ENCODE data around the gene ITGBL1. TPM values are rescaled to one million over a fixed set of nuclear protein-coding genes. Genes with fewer than 3 reads are reported as not detected.

Gene ITGBL1
- total and polyA plus RNA-seq, 7 donors: 0.44 to 5.7 (median 1.7) TPM

DNA sequence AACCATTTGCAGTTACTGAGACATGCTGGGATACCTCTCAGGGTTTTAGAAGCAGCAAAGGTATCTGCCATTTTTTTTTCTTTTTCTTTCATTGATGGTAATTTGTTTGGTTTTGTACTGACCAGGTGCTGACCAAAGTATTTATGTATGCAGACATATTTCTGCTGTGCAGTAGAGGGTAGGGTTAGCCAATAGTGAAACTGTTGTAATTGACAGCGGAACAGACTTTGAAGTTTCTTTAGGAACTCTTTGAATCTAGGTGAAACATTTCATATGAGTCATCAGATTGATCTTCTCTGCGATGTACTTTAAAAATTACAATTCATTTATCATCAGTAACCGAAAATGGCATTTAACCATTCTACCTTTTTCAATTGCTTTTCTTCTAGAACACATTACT is 63.0 kb downstream of the ITGBL1 start:
- DNase-seq: no peak
- no peak overlapping the region for H3K4me3 ChIP-seq
- intact Hi-C loops (cut with DNase I): loop anchor here in 1 of 2 donors (10.0 kb wide), 1 partner anchor 239 kb away; no protein-coding TSS in a partner anchor
- H3K27ac ChIP-seq: no peak overlapping the region
- TF ChIP-seq CTCF (IDR thresholded peaks at IDR 0.05): no peak
- no peaks in the 10 kb centered on the region for H3K9me3 ChIP-seq
- no peaks in the 10 kb centered on the region for H3K36me3 ChIP-seq (ENCODE audit: insufficient read depth in 1 of 2, low read depth in 1 of 2)
- no peak for ATAC-seq
- H3K27me3 ChIP-seq (ENCODE audit: insufficient read depth in 3 of 3, low read length in 2 of 3): no peaks in the 10 kb centered on the region
- 93 to 94% (median 93%) methylated on average over 3 of the region's 3 CpGs for WGBS, 3 donors
- H3K4me1 ChIP-seq: no peaks in the 10 kb centered on the region

DNA sequence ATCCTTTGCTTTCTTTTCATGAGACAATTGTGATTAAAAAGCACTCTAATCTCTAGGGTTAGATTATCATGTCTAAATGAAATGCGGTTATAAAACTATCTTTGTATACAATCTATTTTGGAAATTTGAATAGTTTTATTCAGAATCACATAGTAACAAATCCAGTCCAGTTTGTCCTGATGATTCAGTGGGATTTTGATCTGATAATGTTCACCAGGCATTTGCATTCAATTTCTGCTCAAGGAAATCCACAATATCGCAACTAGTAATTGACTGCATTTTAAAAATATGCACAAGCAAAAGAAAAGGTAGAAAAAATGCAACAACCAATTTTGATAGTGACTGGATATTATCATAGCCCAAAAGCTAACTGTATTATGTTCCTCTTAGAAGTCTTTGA is 63.8 kb downstream of the ITGBL1 start:
- no peak for TF ChIP-seq CTCF (IDR thresholded peaks at IDR 0.05)
- H3K36me3 ChIP-seq (ENCODE audit: insufficient read depth in 1 of 2, low read depth in 1 of 2): no peaks in the 10 kb centered on the region
- DNase-seq (no peak), ATAC-seq (no peak)
- H3K27ac ChIP-seq: no peak overlapping the region
- WGBS, 3 donors: 87 to 92% (median 91%) methylated on average over 2 of the region's 2 CpGs
- H3K27me3 ChIP-seq (ENCODE audit: insufficient read depth in 3 of 3, low read length in 2 of 3): no peaks in the 10 kb centered on the region
- H3K4me3 ChIP-seq: no peak overlapping the region
- intact Hi-C loops (cut with DNase I): loop anchor here in 1 of 2 donors (10.0 kb wide), 1 partner anchor 239 kb away; no protein-coding TSS in a partner anchor
- H3K4me1 ChIP-seq: no peaks in the 10 kb centered on the region
- H3K9me3 ChIP-seq: no peaks in the 10 kb centered on the region

- Histone ChIP-seq H3K9me3 (no peaks in the 10 kb centered on the region), H3K4me3 (no peak overlapping the region), H3K36me3 (ENCODE audit: insufficient read depth in 1 of 2, low read depth in 1 of 2) (no peaks in the 10 kb centered on the region), H3K27ac (no peak overlapping the region), H3K4me1 (no peaks in the 10 kb centered on the region), H3K27me3 (ENCODE audit: insufficient read depth in 3 of 3, low read length in 2 of 3) (no peaks in the 10 kb centered on the region)
- DNase-seq (no peak), ATAC-seq (no peak)
- TF ChIP-seq CTCF (IDR thresholded peaks at IDR 0.05): no peak
- intact Hi-C loops (cut with DNase I): no loop called here
- 72 to 73% (median 72%) methylated on average over 4 of the region's 4 CpGs for WGBS, 3 donors
Observed at GRCh38 chr13:101520672-101521071, 68.2 kb downstream of the ITGBL1 start.

DNA sequence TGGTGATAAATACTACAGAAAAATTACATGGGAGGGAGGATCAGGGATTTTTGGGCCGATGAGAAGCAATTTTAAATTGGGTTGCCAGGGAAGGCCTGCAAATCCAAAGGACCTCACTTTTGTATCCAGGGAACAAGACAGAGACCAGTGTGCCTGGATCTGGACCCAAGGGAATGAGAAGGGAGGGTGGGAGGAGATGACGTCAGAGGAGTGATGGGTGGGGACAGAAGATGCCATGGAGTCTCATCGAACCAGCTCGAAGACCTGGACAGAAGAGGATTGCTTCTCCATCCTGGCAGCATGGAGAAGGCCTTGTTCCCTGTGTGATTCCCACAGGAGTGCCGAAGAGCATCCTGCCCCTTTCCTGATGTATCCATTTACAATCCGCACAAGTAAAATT is 68.9 kb downstream of the ITGBL1 start:
- Histone ChIP-seq H3K27me3 (ENCODE audit: insufficient read depth in 3 of 3, low read length in 2 of 3) (no peaks in the 10 kb centered on the region), H3K36me3 (ENCODE audit: insufficient read depth in 1 of 2, low read depth in 1 of 2) (no peaks in the 10 kb centered on the region), H3K4me1 (no peaks in the 10 kb centered on the region), H3K4me3 (no peak overlapping the region), H3K27ac (no peak overlapping the region), H3K9me3 (no peaks in the 10 kb centered on the region)
- WGBS, 3 donors: 72 to 78% (median 72%) methylated on average over 6 of the region's 6 CpGs
- DNase-seq: no peak
- TF ChIP-seq CTCF (IDR thresholded peaks at IDR 0.05): no peak
- no peak for ATAC-seq
- intact Hi-C loops (cut with DNase I): no loop called here

- Histone ChIP-seq H3K27ac (no peak overlapping the region), H3K4me1 (no peaks in the 10 kb centered on the region), H3K27me3 (ENCODE audit: insufficient read depth in 3 of 3, low read length in 2 of 3) (no peaks in the 10 kb centered on the region), H3K9me3 (no peaks in the 10 kb centered on the region), H3K36me3 (ENCODE audit: insufficient read depth in 1 of 2, low read depth in 1 of 2) (no peaks in the 10 kb centered on the region), H3K4me3 (no peak overlapping the region)
- DNase-seq: no peak
- WGBS, 3 donors: 31 to 67% (median 33%) methylated on average over 5 of the region's 5 CpGs
- peak in 1 of 4 donors; percentile 54 for ATAC-seq
- intact Hi-C loops (cut with DNase I): no loop called here
- TF ChIP-seq CTCF (IDR thresholded peaks at IDR 0.05): no peak
Observed at GRCh38 chr13:101522607-101523006, 70.1 kb downstream of the ITGBL1 start.
